Upper lobe of left lung (tissue), 4 donors: ENCODE data around the gene GTPBP2.

Experiments
- POLR2A ChIP-seq, 4 donors: fragments of 450-650 bp; IDR thresholded peaks; one replicate each; pipeline ENCODE4 v1.5.1; 2016 to 2017; ENCODE audit warnings: antibody characterized with exemption in 4 of 4, mild to moderate bottlenecking in 2 of 4
- POLR2AphosphoS5 ChIP-seq, 2 donors: sonication (generic); formaldehyde crosslinking; IDR thresholded peaks; one replicate each; pipeline ENCODE4 v1.5.1; 2017; ENCODE audit warnings: antibody characterized with exemption in 2 of 2
- TF ChIP-seq, protein P1 (sequence below), 6 experiments: fragments of 450-650 bp in 4 of 6; fragments of 200-600 bp in 2 of 6; sonication (generic) in 2 of 6; IDR thresholded peaks; one replicate each; pipeline ENCODE4 v1.5.1; 2016 to 2019; ENCODE audit warnings: antibody characterized with exemption in 6 of 6

DNA sequence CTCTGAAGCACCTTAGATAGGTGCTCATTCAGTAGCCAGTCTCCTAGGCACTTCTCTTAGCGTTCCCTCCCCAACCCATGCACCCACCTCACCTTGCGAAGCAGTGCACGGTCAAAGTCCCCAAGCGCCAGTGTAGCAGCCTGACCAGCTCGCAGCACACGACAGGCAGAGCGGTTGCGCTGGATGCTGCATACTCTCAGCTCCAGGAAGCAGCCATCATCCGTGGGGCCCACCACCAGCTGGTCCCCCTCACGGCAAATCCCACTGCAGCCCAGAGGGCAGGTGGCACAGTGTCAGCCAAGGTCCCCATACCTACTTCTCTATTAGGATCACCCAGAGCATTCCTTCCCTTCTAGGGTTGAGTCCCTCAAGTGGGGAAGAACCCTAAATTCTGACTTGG is 6.5 kb downstream of the GTPBP2 start:
- TF ChIP-seq POLR2A (IDR thresholded peaks at IDR 0.05) (no peak), POLR2AphosphoS5 (IDR thresholded peaks at IDR 0.05) (no peak)
- TF ChIP-seq, protein P1, sequence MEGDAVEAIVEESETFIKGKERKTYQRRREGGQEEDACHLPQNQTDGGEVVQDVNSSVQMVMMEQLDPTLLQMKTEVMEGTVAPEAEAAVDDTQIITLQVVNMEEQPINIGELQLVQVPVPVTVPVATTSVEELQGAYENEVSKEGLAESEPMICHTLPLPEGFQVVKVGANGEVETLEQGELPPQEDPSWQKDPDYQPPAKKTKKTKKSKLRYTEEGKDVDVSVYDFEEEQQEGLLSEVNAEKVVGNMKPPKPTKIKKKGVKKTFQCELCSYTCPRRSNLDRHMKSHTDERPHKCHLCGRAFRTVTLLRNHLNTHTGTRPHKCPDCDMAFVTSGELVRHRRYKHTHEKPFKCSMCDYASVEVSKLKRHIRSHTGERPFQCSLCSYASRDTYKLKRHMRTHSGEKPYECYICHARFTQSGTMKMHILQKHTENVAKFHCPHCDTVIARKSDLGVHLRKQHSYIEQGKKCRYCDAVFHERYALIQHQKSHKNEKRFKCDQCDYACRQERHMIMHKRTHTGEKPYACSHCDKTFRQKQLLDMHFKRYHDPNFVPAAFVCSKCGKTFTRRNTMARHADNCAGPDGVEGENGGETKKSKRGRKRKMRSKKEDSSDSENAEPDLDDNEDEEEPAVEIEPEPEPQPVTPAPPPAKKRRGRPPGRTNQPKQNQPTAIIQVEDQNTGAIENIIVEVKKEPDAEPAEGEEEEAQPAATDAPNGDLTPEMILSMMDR (IDR thresholded peaks at IDR 0.05), result no peak
